Measurements from ENCODE around the gene P3H4.
"Not testable (repeated sequence)": the region's sequence is repeated elsewhere in the genome, so short reads cannot be mapped to it uniquely, and the experiment has no call there.

Gene P3H4

GRCh38 chr17:41811549-41812380, at the start of gene P3H4:
Gene P3H4 (minus strand): TSS chr17:41811949. CDS start chr17:41811915, 34 bp downstream.
- DNase-seq: peak; percentile 79

- no peak for DNase-seq
Observed at GRCh38 chr17:41860254-41860931, 48.6 kb upstream of the P3H4 start.

GRCh38 chr17:41851382-41851781, 39.6 kb upstream of the P3H4 start:
- DNase-seq: not testable (repeated sequence)

GRCh38 chr17:41849251-41849990, 37.7 kb upstream of the P3H4 start:
- no peak for DNase-seq

- DNase-seq: no peak
Observed at GRCh38 chr17:41848788-41849187, 37.0 kb upstream of the P3H4 start.

GRCh38 chr17:41844971-41845370, 33.2 kb upstream of the P3H4 start:
- no peak for DNase-seq

GRCh38 chr17:41840781-41841180, 29.0 kb upstream of the P3H4 start:
- not testable (repeated sequence) for DNase-seq

GRCh38 chr17:41839448-41839847, 27.7 kb upstream of the P3H4 start:
- DNase-seq: not testable (repeated sequence)

- no peak for DNase-seq
Observed at GRCh38 chr17:41837761-41838538, 26.2 kb upstream of the P3H4 start, which contains the start of gene KLHL10. Gene KLHL10 (plus strand): TSS chr17:41837825. CDS start chr17:41837933, 108 bp downstream.

GRCh38 chr17:41836550-41837196, 24.9 kb upstream of the P3H4 start:
- DNase-seq: no peak

- DNase-seq: peak; percentile 79
Observed at GRCh38 chr17:41835800-41836549, 24.2 kb upstream of the P3H4 start, which contains the start of gene NT5C3B. Gene NT5C3B (minus strand): TSS chr17:41836232. CDS start chr17:41836193, 39 bp downstream.

GRCh38 chr17:41835214-41835799, 23.6 kb upstream of the P3H4 start:
- no peak for DNase-seq

GRCh38 chr17:41829961-41830360, 18.2 kb upstream of the P3H4 start:
- DNase-seq: not testable (repeated sequence)

- no peak for DNase-seq
Observed at GRCh38 chr17:41825175-41825845, 13.6 kb upstream of the P3H4 start.

GRCh38 chr17:41824086-41824485, 12.3 kb upstream of the P3H4 start:
- DNase-seq: no peak

- no peak for DNase-seq
Observed at GRCh38 chr17:41823580-41823979, 11.8 kb upstream of the P3H4 start.

- no peak for DNase-seq
Observed at GRCh38 chr17:41823141-41823524, 11.4 kb upstream of the P3H4 start.

GRCh38 chr17:41822216-41823140, 10.7 kb upstream of the P3H4 start:
- DNase-seq: no peak

- DNase-seq: no peak
Observed at GRCh38 chr17:41821776-41822175, 10.0 kb upstream of the P3H4 start.

Data from CD4-positive, alpha-beta T cell treated with Interleukin-6 for 4 hours (primary cell).